Measurements from ENCODE around the gene GCSAM. TPM values are rescaled to one million over a fixed set of nuclear protein-coding genes. Genes with fewer than 3 reads are reported as not detected.

The GCSAM gene
- total RNA-seq, 1 donor from 2014 or later, result not detected

GRCh38 chr3:112104774-112105173 is 28.3 kb downstream of the GCSAM start:
- DNase-seq, result no peak

GRCh38 chr3:112101916-112102315 is 31.1 kb downstream of the GCSAM start:
- DNase-seq, result no peak

- no peak for DNase-seq
Observed at GRCh38 chr3:112097378-112097777, 35.7 kb downstream of the GCSAM start.

GRCh38 chr3:112096176-112096575 is 36.9 kb downstream of the GCSAM start:
- DNase-seq, result no peak

- no peak for DNase-seq
Observed at GRCh38 chr3:112095731-112096130, 37.3 kb downstream of the GCSAM start.

GRCh38 chr3:112093180-112093522 is 39.9 kb downstream of the GCSAM start:
- no peak for DNase-seq

DNA sequence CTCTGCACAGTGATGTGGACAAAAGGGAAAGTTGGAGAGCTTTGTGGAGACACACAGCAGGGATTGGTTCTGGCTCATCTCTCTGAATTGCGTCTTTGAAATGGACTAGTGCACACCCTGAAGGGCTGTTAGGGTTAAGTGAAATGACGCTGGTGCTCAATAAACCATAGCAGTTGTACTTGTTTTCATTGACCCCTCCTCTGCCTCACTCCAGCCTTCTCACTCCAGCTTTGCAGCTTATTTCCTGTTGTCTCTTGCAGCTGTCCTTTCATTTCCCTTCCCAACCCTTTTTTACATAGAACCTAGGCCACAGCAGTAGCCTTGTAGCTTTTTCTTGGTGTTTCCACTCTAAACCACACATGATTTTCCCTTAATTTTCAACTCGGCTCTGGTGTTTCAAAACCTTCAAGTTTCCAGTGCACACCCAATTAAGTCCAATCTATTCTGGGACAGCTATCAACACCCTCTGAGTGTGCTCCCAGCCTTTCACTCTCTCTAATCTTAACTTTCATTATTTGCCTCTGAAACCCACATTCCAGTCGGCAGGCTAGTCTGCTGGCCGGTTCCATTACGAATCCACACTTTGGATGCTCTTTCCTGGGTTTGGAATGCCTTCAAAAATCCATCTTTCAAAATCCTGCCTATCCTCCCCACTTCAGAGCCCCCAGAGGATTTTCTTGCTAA is 40.4 kb downstream of the GCSAM start:
- no peak for DNase-seq

GRCh38 chr3:112090887-112091586 is 42.0 kb downstream of the GCSAM start:
- DNase-seq, result no peak

GRCh38 chr3:112089956-112090886 is 42.8 kb downstream of the GCSAM start:
- DNase-seq, result no peak

- DNase-seq, result no peak
Observed at GRCh38 chr3:112088944-112089343, 44.1 kb downstream of the GCSAM start.

GRCh38 chr3:112087746-112088145 is 45.3 kb downstream of the GCSAM start:
- no peak for DNase-seq

- no peak for DNase-seq
Observed at GRCh38 chr3:112086875-112087524, 46.0 kb downstream of the GCSAM start.

DNA sequence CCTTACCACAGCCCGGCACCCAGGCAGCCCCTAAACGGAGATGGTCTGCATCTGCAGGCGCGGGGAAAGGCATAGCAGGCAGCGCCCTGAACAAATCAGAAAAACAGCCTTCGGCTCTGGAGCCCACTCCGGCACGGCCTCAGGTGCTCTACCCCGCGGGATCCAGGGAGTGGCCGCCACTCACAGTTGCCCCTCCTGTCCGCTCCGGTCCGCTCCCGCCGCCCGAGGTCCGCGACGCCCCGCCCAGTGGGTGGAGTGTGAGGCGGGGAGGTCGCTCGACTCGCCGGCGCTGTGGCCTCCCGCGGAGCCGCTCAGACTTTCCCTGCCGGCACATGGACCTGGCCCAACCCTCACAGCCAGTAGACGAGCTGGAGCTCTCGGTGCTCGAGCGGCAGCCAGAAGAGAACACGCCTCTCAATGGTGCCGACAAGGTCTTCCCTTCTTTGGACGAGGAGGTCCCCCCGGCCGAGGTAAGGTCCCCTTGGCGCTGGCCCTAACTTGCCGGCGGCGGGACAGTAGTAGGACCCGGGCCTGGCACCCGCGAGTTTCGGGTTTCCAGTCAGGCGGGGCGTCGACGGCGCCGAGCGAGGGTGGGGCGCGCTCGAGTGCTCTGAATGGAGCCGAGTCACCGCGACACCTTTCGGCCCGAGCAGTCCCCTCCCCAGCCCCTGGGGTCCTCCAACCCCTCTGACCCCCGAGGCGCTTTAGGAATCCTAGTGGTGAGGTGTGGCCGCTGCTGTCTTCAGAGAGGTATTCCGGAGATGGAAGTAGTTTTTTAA is 46.8 kb downstream of the GCSAM start, which contains the start of gene C3orf52:
C3orf52 (plus strand) TSS at position 314 of the 779 bp plus-strand sequence; CDS start at position 333, 19 bp downstream.
- DNase-seq, result peak; percentile 33

DNA sequence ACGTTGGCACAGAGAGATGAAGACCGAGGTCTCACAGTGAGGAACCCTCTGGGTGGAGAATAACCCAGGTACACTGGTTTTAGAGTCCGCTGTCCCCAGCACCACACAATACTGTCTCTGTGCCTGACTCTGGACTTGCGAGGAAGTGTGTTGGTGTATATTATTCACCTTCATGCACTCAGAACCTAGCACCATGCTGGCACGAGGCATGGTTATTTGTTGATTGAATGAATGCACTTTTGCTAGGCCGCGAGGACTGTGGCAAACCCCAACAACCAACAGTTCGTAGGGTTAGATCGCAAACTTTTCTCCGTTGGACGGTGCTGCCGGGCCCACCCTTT is 47.3 kb downstream of the GCSAM start:
- no peak for DNase-seq

DNA sequence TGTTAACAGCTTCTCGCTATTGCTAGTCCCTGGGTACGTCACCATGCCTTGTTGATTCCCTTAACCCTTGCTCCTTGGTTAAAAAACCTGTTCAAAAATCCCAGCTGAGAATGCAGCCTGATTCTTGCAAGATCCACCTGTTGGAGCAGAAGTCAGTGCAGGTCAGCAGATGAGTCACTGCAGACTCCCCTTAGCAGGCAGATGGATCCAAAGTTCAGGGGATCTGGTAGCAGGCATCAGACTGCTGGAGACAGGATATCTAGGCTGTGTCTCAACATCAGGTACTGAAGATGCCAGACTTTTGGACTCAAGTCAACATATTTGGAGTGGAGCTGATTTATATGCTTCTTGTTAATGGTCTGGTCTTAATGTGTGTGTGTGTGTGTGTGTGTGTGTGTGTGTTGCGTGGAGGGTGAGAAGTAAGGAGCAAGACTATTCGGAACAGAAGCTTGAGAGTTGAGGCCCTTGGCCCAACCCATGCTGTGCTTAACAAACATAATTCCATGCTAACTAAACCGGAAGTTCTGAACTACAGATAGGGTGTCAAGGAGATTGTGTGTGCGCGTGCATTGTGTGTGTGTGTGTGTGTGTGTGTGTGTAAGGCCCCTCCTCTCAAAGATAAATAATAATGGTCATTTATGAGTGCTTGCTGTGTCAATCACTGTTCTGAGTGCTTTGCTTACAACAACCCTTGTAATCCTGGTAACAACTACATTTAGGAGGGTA is 47.9 kb downstream of the GCSAM start:
- no peak for DNase-seq

DNA sequence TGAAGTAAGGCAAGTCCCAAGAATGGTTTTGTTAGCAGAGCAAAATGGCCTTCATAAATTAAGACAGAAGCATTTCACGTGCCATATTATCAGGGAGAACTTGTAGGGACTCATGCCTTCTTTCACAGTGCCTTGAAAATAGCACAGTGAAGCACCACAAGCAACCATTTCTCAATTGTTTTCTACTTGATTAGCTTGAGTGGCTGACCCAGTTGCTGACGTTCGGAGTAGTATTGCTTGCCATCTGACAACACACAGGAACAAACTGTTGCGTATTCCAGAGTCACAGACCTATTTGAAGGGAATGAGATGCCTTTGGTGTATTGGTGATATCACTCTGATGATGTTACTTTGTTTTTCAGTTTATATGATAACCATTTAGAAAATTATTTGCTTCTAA is 49.8 kb downstream of the GCSAM start:
- no peak for DNase-seq

DNA sequence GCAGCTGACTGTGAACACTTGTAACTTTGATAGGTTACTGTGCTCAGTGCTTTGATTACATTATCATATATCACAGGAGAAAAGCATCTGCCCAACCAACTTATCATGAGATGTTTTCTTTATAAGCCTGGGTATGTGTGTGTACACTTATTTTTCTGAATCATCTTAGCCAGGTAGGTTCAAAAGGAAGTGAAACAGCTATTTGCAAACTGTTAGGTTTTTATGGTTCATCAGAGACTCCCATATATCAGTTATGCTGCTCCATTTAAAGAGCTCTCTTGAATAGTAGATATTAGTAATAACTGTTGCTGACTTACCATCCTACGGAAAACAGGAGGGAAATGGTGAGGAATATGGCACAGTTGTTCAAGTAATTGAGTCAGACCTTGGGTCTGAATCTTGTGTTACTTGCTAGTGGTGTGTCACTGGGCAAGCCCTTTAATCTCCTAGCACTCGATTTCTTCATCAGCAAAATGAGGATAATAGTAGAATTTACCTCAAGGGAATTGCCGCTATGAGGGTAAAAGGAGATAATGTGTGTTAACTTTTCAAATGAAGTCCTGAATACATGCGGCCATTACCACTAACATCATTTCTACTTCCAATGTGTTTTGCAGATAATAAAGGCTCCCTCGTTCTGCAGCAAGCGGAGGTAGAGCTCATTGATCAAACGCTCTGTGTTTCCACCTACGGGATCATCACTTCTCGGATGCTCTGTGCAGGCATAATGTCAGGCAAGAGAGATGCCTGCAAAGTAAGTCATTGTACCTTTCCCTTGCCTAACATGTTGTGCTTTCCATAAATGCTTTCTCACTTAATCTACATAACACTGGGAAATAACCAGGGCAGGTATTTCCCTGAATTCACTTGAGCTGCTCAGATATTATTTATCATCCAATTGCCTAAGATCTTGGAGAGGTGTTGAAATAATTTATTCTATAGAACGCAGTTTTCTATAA is 54.6 kb downstream of the GCSAM start:
- no peak for DNase-seq

DNA sequence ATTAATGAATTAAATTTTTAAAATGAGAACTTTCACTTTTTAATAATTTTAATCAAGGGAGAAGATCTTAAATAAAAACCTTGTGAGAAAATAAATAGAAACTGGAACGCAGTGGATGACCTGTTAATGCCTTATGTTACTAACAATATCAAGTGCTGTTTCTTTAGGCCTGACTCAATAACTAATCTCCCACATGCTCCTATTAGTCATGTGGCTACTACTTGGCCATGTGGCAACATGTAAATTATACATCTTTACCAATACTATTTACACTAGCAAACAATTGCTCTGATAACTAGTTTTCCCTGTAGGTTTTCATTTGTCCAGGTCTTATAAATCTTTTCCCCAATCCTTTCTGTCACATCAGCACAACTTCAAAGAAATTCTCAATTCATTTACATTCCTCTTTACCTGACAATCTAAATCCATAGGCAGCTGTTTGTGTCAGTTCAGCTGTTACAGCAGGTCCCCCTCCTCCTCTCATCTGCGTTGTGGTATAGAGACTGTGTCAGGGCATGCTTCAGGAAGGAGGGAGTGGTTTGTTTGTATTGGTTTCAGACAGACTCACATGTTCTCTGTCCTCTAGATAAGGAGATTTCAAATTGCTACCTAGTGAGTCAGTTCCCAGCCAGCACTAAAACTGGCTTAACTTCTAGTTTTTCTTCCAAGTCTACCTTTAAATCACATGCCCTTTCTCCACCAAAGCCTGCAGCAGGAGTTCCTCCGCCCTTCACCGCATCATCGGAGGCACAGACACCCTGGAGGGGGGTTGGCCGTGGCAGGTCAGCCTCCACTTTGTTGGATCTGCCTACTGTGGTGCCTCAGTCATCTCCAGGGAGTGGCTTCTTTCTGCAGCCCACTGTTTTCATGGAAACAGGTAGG is 58.2 kb downstream of the GCSAM start:
- DNase-seq, result no peak

- DNase-seq, result no peak
Observed at GRCh38 chr3:112074006-112074405, 59.0 kb downstream of the GCSAM start.
